Ascending aorta (tissue), 2 donors: Measurements from ENCODE around the gene ETV6. TPM values are rescaled to one million over a fixed set of nuclear protein-coding genes. Genes with fewer than 3 reads are reported as not detected.
A peak's percentile ranks its signal among the peaks of the same experiment; 100 is the strongest.

Source experiments
- DNase-seq, 2 donors: peaks; one replicate each; pipeline ENCODE4 v3.0.0-alpha.2; 2019; ENCODE audit warnings: low spot score in 2 of 2
- H3K27ac ChIP-seq, 2 donors: fragments of 200-600 bp; sonication (generic); one replicate each; pipeline ENCODE4 v1.5.1; 2016 to 2017; ENCODE audit warnings: mild to moderate bottlenecking in 1 of 2
- H3K27me3 ChIP-seq: fragments of 200-600 bp; sonication (generic); one replicate; pipeline ENCODE4 v1.5.1; 2017
- H3K36me3 ChIP-seq, 2 donors: fragments of 200-600 bp; sonication (generic); one replicate each; pipeline ENCODE4 v1.5.1; 2016
- H3K4me1 ChIP-seq, 2 donors: fragments of 200-600 bp; sonication (generic); one replicate each; pipeline ENCODE4 v1.5.1; 2016 to 2017; ENCODE audit warnings: mild to moderate bottlenecking in 1 of 2
- H3K4me3 ChIP-seq, 2 donors: fragments of 200-600 bp; sonication (generic); one replicate each; pipeline ENCODE4 v1.5.1; 2016 to 2017; ENCODE audit warnings: mild to moderate bottlenecking in 1 of 2
- H3K9me3 ChIP-seq, 2 donors: fragments of 200-600 bp; sonication (generic); one replicate each; pipeline ENCODE4 v1.5.1; 2016
- CTCF ChIP-seq, 3 experiments: fragments of 200-600 bp in 2 of 3; fragments of 450-650 bp in 1 of 3; sonication (generic) in 2 of 3; IDR thresholded peaks; one replicate each; pipeline ENCODE4 v1.5.1; 2016 to 2019; ENCODE audit warnings: antibody characterized with exemption in 3 of 3, mild to moderate bottlenecking in 1 of 3, moderate library complexity in 1 of 3
- intact Hi-C: fragments of 100-400 bp; cut with DNase I; formaldehyde crosslinking; loops from one replicate; pipeline ENCODE4 v1.15.1; 2023
- total RNA-seq: library from RNA; depleted of rRNA; stranded (reverse); fragments of >200 nt; gene quantifications from one replicate; pipeline ENCODE4 v1.1.0, GENCODE V29; 2016

Gene ETV6
- total RNA-seq, 1 donor from 2014 or later: 21.6 TPM

GRCh38 chr12:11801643-11802042 is 152.2 kb downstream of the ETV6 start:
- peaks cover 9 to 10% of the 10 kb centered on the region in 2 donors for H3K4me1 ChIP-seq
- no peaks in the 10 kb centered on the region for H3K27me3 ChIP-seq
- peak overlapping the region in 1 of 2 donors; percentile 20 for H3K27ac ChIP-seq
- DNase-seq: no peak
- intact Hi-C loops: no loop called here
- H3K9me3 ChIP-seq: no peaks in the 10 kb centered on the region
- H3K4me3 ChIP-seq: no peak overlapping the region
- no peaks in the 10 kb centered on the region for H3K36me3 ChIP-seq
- no peak for TF ChIP-seq CTCF (IDR thresholded peaks at IDR 0.05)

- no peak for TF ChIP-seq CTCF (IDR thresholded peaks at IDR 0.05)
- no peaks in the 10 kb centered on the region for H3K27me3 ChIP-seq
- intact Hi-C loops: no loop called here
- H3K9me3 ChIP-seq: no peaks in the 10 kb centered on the region
- H3K36me3 ChIP-seq: no peaks in the 10 kb centered on the region
- no peak for DNase-seq
- no peak overlapping the region for H3K27ac ChIP-seq
- no peaks in the 10 kb centered on the region for H3K4me1 ChIP-seq
- no peak overlapping the region for H3K4me3 ChIP-seq
Observed at GRCh38 chr12:11804130-11804529, 154.7 kb downstream of the ETV6 start.

- Histone ChIP-seq H3K27ac (no peak overlapping the region), H3K4me1 (no peaks in the 10 kb centered on the region), H3K27me3 (no peaks in the 10 kb centered on the region), H3K9me3 (no peaks in the 10 kb centered on the region), H3K4me3 (no peak overlapping the region), H3K36me3 (no peaks in the 10 kb centered on the region)
- TF ChIP-seq CTCF (IDR thresholded peaks at IDR 0.05): no peak
- intact Hi-C loops: no loop called here
- DNase-seq: no peak
Observed at GRCh38 chr12:11805043-11805442, 155.6 kb downstream of the ETV6 start.

- H3K4me3 ChIP-seq: no peak overlapping the region
- intact Hi-C loops: no loop called here
- H3K9me3 ChIP-seq: no peaks in the 10 kb centered on the region
- H3K27ac ChIP-seq: no peak overlapping the region
- no peak for TF ChIP-seq CTCF (IDR thresholded peaks at IDR 0.05)
- H3K27me3 ChIP-seq: no peaks in the 10 kb centered on the region
- H3K4me1 ChIP-seq: peaks cover 0 to under 1% of the 10 kb centered on the region in 2 donors
- no peak for DNase-seq
- H3K36me3 ChIP-seq: no peaks in the 10 kb centered on the region
Observed at GRCh38 chr12:11805680-11806079, 156.2 kb downstream of the ETV6 start.

- H3K36me3 ChIP-seq: no peaks in the 10 kb centered on the region
- no peak for TF ChIP-seq CTCF (IDR thresholded peaks at IDR 0.05)
- H3K4me3 ChIP-seq: no peak overlapping the region
- no peak overlapping the region for H3K27ac ChIP-seq
- no peaks in the 10 kb centered on the region for H3K9me3 ChIP-seq
- no peak for DNase-seq
- no peaks in the 10 kb centered on the region for H3K27me3 ChIP-seq
- intact Hi-C loops: no loop called here
- peaks cover 0 to 18% of the 10 kb centered on the region in 2 donors for H3K4me1 ChIP-seq
Observed at GRCh38 chr12:11807458-11807857, 158.0 kb downstream of the ETV6 start.

- no peak overlapping the region for H3K4me3 ChIP-seq
- H3K9me3 ChIP-seq: no peaks in the 10 kb centered on the region
- peaks cover 5 to 33% of the 10 kb centered on the region in 2 donors for H3K4me1 ChIP-seq
- intact Hi-C loops: no loop called here
- TF ChIP-seq CTCF (IDR thresholded peaks at IDR 0.05): no peak
- no peaks in the 10 kb centered on the region for H3K27me3 ChIP-seq
- H3K27ac ChIP-seq: no peak overlapping the region
- no peak for DNase-seq
- no peaks in the 10 kb centered on the region for H3K36me3 ChIP-seq
Observed at GRCh38 chr12:11808931-11809330, 159.5 kb downstream of the ETV6 start.
